Measurements from ENCODE around the gene PTK6.

DNA sequence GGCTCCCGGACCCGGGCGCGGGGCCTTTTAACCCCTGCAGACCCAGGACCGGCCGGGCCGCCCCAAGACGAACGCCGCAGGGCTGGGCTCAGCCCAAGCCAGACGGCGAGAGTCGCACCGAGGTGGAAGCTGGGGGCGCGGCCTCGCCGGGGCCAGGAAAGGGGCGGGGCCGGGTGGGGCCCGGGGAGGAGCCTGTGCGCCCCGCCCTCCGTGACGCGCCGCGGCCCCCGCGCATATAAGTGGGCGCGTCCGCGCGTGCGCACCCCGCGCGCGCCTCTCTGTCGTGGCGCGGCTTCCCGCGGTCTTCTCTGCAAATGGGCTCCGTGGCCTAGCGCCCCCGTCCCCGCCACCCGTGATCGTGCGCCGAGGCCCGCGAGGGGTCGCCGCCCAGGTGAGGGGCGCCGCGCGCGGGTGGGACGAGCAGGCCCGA, 16.7 kb downstream of the PTK6 start, which contains the start of gene PPDPF:
- TF ChIP-seq POLR2A (IDR thresholded peaks at IDR 0.05) = peak; percentile 89 to 92
- TF ChIP-seq, protein P1, sequence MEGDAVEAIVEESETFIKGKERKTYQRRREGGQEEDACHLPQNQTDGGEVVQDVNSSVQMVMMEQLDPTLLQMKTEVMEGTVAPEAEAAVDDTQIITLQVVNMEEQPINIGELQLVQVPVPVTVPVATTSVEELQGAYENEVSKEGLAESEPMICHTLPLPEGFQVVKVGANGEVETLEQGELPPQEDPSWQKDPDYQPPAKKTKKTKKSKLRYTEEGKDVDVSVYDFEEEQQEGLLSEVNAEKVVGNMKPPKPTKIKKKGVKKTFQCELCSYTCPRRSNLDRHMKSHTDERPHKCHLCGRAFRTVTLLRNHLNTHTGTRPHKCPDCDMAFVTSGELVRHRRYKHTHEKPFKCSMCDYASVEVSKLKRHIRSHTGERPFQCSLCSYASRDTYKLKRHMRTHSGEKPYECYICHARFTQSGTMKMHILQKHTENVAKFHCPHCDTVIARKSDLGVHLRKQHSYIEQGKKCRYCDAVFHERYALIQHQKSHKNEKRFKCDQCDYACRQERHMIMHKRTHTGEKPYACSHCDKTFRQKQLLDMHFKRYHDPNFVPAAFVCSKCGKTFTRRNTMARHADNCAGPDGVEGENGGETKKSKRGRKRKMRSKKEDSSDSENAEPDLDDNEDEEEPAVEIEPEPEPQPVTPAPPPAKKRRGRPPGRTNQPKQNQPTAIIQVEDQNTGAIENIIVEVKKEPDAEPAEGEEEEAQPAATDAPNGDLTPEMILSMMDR (IDR thresholded peaks at IDR 0.05 in 4 of 5, conservative IDR thresholded peaks at IDR 0.05 in 1 of 5) = no peak

Measured in gastrocnemius medialis (tissue), 4 donors.